ENCODE results near the gene PRSS16.

DNA sequence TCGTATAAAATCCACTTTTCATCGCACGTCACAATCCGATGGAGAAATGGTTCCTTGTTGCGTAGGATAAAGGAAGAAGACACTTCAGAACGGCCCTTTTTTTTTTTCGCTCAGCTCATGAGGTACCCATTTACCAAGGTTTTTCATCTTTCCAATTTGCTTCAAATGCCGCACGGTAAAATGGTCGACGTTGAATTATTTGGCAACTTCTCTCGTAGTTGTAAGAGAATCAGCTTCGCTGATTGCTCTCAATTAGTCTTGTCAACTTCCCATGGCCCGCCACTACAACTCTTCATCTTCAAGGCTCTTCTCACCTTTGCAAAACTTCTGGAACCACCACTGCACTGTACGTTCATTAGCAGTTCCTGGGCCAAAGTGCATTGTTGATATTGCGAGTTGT lies 35.8 kb downstream of the PRSS16 start:
- TF ChIP-seq, protein P1, sequence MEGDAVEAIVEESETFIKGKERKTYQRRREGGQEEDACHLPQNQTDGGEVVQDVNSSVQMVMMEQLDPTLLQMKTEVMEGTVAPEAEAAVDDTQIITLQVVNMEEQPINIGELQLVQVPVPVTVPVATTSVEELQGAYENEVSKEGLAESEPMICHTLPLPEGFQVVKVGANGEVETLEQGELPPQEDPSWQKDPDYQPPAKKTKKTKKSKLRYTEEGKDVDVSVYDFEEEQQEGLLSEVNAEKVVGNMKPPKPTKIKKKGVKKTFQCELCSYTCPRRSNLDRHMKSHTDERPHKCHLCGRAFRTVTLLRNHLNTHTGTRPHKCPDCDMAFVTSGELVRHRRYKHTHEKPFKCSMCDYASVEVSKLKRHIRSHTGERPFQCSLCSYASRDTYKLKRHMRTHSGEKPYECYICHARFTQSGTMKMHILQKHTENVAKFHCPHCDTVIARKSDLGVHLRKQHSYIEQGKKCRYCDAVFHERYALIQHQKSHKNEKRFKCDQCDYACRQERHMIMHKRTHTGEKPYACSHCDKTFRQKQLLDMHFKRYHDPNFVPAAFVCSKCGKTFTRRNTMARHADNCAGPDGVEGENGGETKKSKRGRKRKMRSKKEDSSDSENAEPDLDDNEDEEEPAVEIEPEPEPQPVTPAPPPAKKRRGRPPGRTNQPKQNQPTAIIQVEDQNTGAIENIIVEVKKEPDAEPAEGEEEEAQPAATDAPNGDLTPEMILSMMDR (IDR thresholded peaks at IDR 0.05), result no peak
- TF ChIP-seq POLR2A (IDR thresholded peaks at IDR 0.05), result no peak
- TF ChIP-seq EP300 (IDR thresholded peaks at IDR 0.05), result no peak

Measured in ovary (tissue), 3 donors.